ENCODE results near the gene CDCA3. TPM values are rescaled to one million over a fixed set of nuclear protein-coding genes. Genes with fewer than 3 reads are reported as not detected.

CDCA3 gene
- total RNA-seq, result 12.0 and 27.4 TPM in 2 replicates

DNA sequence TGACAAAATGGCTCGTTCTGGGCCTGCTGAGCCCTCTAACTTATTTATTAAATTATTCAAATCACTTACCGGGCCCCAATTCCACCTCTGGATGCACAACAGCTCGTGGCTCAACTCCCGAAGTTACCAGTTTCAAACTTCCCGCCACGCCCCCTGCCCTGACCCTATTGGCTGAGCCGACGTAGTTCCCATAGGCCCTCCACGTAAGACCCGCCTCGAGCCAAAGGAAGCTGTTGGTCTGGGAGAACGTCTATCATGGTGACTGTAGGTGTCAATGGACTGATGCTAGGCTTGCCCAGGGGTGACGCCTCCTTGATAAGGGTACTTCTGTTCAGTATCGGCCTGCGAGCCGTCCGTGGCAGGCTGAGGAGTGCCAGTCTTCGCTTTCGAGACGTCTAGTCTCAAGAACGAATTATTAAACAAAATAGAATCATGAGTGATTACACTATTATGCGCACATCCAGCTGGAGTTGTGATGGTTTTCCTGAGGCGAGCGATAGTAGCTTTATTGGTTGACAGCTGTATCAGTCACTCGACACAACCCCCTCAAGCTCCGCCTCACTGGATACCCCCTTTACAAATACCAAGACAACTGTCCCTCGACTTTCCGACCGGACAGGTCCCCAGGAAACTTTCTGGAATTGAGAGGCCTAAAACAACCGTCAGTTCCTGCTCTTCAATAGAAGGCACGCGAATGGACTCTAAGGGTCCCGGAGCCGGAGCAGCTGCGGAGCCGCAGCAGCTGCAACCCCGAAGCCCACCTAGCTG, at the start of gene CDCA3:
Gene CDCA3, minus strand, starts transcription at position 134 of the 768 bp plus-strand sequence. CDS start 334 bp downstream, outside the sequence.

DNA sequence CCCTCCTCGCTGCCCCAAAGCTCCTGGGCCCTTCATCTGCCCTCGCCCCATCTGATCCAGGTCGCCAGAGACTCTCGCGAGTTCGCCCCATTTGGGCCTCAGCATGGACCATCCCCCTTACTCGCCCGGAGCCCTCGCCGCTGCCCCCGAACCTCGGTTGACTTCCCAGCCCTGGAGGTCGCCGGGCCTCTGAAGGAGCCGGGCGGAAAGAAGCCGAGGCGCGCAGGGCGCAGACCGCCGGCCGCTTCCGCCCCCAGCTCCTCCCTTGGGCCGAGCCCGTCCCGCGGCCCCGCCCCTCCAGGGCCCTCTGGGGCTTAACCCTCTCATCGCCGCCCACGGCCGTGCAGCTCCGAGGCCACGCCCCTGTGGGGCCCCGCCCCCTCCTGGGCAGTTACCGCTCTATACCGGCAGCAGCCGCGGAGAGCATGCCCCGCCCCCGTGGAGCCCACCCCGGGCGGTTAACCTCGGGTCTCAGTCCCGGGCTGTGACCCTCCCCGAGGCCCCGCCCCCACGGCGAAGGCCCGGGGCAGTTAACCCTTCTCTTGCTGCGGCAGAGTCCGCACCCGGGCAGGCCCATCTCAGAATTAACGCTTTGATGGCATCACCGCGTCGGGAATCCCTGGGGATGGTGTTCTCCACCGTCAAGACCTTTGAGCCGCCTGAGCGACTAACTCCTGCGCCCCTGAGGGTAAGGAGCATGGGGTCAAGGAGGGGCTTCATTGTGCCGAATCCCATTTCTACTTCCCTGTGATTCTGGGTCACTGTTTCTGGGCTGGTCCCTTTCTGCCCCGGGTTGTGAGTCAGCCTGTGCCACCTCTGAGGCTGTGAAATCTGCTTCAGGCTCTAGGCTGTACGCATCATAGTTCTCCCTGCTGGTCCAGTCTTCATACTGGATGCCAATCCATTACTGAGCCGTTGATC, 22.3 kb upstream of the CDCA3 start, which contains the start of gene SPSB2:
Gene SPSB2, minus strand, starts transcription at position 210 of the 921 bp plus-strand sequence. CDS start 402 bp downstream, outside the sequence.

DNA sequence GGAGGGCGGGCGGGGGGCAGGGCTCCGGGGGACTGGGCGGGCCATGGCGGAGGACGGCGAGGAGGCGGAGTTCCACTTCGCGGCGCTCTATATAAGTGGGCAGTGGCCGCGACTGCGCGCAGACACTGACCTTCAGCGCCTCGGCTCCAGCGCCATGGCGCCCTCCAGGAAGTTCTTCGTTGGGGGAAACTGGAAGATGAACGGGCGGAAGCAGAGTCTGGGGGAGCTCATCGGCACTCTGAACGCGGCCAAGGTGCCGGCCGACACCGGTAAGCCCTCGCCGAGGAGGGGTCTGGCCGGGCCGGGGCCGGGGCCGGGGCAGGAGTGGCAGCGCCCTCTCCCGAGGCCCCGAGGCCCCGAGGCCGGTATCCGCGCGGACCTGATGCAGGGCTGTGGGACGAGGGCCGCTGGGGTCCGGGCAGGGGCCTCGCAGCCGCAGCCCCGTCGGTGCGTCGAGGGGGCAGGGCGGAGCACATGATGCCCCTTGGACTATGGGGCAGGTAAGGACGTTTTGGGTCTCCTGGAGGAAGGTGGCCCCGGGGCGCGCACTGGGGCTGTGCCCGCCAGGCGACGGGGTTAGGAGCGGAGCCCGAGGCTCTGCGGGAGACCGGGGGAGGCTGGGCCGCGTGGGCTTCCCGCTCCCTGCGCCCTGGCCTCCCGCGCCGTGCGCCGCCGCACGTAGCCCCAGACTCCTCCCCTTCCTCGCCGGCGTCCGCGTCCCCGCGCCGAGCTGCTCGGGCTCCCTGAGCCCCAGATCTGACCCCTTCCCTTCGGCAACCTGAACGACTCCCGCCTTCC, 16.5 kb upstream of the CDCA3 start, which contains the start of gene TPI1:
Gene TPI1, plus strand, starts transcription at position 119 of the 798 bp plus-strand sequence. Its CDS starts 36 bp downstream, at position 155.

DNA sequence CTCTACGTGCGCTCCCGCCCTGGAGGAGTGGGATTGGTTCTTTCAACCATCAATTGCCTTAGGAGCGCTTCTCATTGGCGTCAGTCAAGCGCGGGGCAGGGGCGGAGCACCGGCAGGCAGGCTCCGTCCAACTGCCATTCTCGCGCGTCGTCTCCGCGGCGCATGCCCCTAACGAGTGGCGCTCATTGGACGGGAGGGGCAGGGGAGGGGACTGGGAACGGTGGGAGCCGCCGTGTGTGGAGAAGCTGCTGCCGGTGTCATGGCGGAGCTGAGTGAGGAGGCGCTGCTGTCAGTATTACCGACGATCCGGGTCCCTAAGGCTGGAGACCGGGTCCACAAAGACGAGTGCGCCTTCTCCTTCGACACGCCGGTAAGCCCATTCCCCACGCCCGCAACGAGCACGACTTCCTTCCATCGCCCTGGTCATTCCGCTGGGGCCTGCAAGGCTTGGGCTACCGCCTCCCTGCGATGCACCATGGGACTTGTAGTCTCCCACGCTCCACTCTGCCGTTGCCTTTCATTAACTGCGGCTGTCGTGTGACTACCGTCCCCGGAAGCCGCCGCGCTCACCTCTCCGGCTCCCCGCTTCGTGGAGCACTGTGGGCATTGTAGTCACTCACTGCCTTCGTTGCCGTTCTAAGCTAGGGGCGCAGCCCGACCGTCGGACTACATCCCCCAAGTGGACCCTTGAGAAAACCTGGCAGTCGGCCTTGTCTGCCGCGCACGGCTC, 1.0 kb upstream of the CDCA3 start, which contains the start of gene USP5:
Gene USP5, plus strand, starts transcription at position 230 of the 730 bp plus-strand sequence. Its CDS starts 30 bp downstream, at position 260.

GRCh38 chr12:6840761-6841515, 10.1 kb downstream of the CDCA3 start, which contains the start of gene GNB3:
TSS of gene GNB3 (plus strand) at chr12:6840925. CDS start at chr12:6841288, 363 bp downstream.

DNA sequence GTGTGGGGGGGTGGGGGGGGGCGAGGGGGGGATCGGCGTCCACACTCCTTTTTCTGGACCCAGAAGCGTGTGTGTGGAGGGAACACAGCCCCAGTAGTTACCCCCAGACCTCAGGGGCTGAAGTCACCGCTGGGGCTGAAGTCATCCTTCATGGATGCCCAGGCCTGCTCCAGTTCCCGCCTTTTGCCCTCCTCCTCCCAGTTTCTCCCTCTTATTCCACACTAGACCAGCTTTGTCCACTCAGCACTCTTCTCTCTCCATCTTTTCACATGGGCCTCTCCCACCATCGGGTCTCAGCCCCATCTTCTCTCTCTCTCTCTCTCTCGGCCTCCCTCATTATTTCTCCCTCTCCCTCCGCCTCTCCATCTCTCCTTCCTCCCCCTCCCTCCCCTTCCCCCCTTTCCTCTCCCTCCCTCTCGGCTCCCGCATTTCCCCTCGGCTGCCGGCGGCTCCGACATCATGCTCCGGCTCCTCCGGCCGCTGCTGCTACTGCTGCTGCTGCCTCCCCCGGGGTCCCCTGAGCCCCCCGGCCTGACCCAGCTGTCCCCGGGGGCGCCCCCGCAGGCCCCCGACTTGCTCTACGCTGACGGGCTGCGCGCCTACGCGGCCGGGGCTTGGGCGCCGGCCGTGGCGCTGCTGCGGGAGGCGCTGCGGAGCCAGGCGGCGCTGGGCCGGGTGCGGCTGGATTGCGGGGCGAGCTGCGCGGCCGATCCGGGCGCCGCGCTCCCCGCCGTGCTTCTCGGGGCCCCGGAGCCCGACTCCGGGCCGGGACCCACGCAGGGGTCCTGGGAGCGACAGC, 22.9 kb downstream of the CDCA3 start, which contains the start of gene P3H3:
Gene P3H3, plus strand, starts transcription at position 426 of the 799 bp plus-strand sequence. Its CDS starts 34 bp downstream, at position 460.

GRCh38 chr12:6821591-6822425, 29.3 kb downstream of the CDCA3 start, which contains the start of gene GPR162:
TSS of gene GPR162 (plus strand) at chr12:6821821. CDS start at chr12:6823899, 2,078 bp downstream.

Other genes starting within 250 kb of the CDCA3 start
- gene CHD4, start 243.9 kb downstream of the CDCA3 start, total RNA-seq, result 210 and 238 TPM in 2 replicates
- gene LPAR5, start 215.3 kb downstream of the CDCA3 start, total RNA-seq, result 0.65 TPM in 1 of 2 replicates, not detected in the other
- 0.13 and 0.72 TPM in 2 replicates for gene ACRBP, start 203.9 kb downstream of the CDCA3 start, total RNA-seq
- 24.4 and 89.2 TPM in 2 replicates for gene ING4, start 188.2 kb downstream of the CDCA3 start, total RNA-seq
- gene ZNF384, start 161.9 kb downstream of the CDCA3 start, total RNA-seq, result 16.8 and 39.4 TPM in 2 replicates
- gene PIANP, start 150.5 kb downstream of the CDCA3 start, total RNA-seq, result 0.52 and 5.9 TPM in 2 replicates
- 50.6 and 80.7 TPM in 2 replicates for gene COPS7A, start 127.2 kb downstream of the CDCA3 start, total RNA-seq
- 196 and 281 TPM in 2 replicates for gene MLF2, start 98.1 kb downstream of the CDCA3 start, total RNA-seq
- gene PTMS, start 84.9 kb downstream of the CDCA3 start, total RNA-seq, result 174 and 234 TPM in 2 replicates
- gene LAG3, start 78.8 kb downstream of the CDCA3 start, total RNA-seq, result 1.6 TPM in 1 of 2 replicates, not detected in the other
- gene CD4, start 61.8 kb downstream of the CDCA3 start, total RNA-seq, result 11.2 and 19.2 TPM in 2 replicates
- gene GPR162, start 29.5 kb downstream of the CDCA3 start, total RNA-seq, result 2.1 and 20.3 TPM in 2 replicates
- gene P3H3, start 22.9 kb downstream of the CDCA3 start, total RNA-seq, result 72.0 and 77.4 TPM in 2 replicates
- 0.39 and 0.48 TPM in 2 replicates for gene GNB3, start 10.4 kb downstream of the CDCA3 start, total RNA-seq
- gene USP5, start 864 bp upstream of the CDCA3 start, total RNA-seq, result 47.1 and 72.5 TPM in 2 replicates
- gene TPI1, start 16.2 kb upstream of the CDCA3 start, total RNA-seq, result 1,206 and 1,693 TPM in 2 replicates
- gene SPSB2, start 22.0 kb upstream of the CDCA3 start, total RNA-seq, result 3.6 and 5.4 TPM in 2 replicates
- 5.8 and 13.9 TPM in 2 replicates for gene LRRC23, start 53.5 kb upstream of the CDCA3 start, total RNA-seq
- 26.1 and 45.2 TPM in 2 replicates for gene ENO2, start 63.3 kb upstream of the CDCA3 start, total RNA-seq
- gene ATN1, start 76.7 kb upstream of the CDCA3 start, total RNA-seq, result 14.2 and 57.7 TPM in 2 replicates
- not detected in 2 replicates for gene RNU7-1, start 92.5 kb upstream of the CDCA3 start, total RNA-seq
- 336 and 337 TPM in 2 replicates for gene C12orf57, start 92.7 kb upstream of the CDCA3 start, total RNA-seq
- gene PTPN6, start 100.1 kb upstream of the CDCA3 start, total RNA-seq, result 1.0 and 4.2 TPM in 2 replicates
- gene PHB2, start 119.4 kb upstream of the CDCA3 start, total RNA-seq, result 395 and 411 TPM in 2 replicates
- 24.4 and 65.2 TPM in 2 replicates for gene EMG1, start 119.6 kb upstream of the CDCA3 start, total RNA-seq
- 26.5 and 28.0 TPM in 2 replicates for gene LPCAT3, start 167.2 kb upstream of the CDCA3 start, total RNA-seq
- 137 and 318 TPM in 2 replicates for gene C1S, start 209.4 kb upstream of the CDCA3 start, total RNA-seq
- 250 and 966 TPM in 2 replicates for gene C1R, start 241.2 kb upstream of the CDCA3 start, total RNA-seq

Measured in epithelial cell of alveolus of lung (primary cell).